IMR-90 (cell line): Measurements from ENCODE around the gene NEUROD2.

Experiments
- CTCF ChIP-seq: conservative IDR thresholded peaks from 2 replicates; pipeline ENCODE4 v1.5.1; 2012; ENCODE audit warnings: mild to moderate bottlenecking, low read depth, low read length, improper control_type of control experiment
- ELK1 ChIP-seq: fragments of 150-350 bp; IDR thresholded peaks from 2 replicates; pipeline ENCODE4 v1.6.1; 2016; ENCODE audit warnings: low read depth, mild to moderate bottlenecking, low read length, moderate library complexity, borderline replicate concordance
- FOS ChIP-seq: fragments of 150-350 bp; IDR thresholded peaks from 2 replicates; pipeline ENCODE4 v1.6.1; 2016; ENCODE audit warnings: low read depth, low read length
- POLR2A ChIP-seq: IDR thresholded peaks from 2 replicates; pipeline ENCODE4 v1.6.1; 2012; ENCODE audit warnings: mild to moderate bottlenecking, low read depth, low read length
- RCOR1 ChIP-seq: IDR thresholded peaks from 2 replicates; pipeline ENCODE4 v1.6.1; 2012; ENCODE audit warnings: mild to moderate bottlenecking, low read length, improper control_type of control experiment; ENCODE audit not compliant: insufficient replicate concordance
- SMC3 ChIP-seq: fragments of 150-350 bp; IDR thresholded peaks from 2 replicates; pipeline ENCODE4 v1.6.1; 2016; ENCODE audit warnings: low read depth, mild to moderate bottlenecking, antibody characterized with exemption, low read length, moderate library complexity
- USF2 ChIP-seq: fragments of 150-350 bp; IDR thresholded peaks from 2 replicates; pipeline ENCODE4 v1.6.1; 2017; ENCODE audit warnings: mild to moderate bottlenecking, antibody characterized with exemption, low read length, low read depth

- TF ChIP-seq POLR2A = no peak
- TF ChIP-seq CTCF = no peak
- TF ChIP-seq SMC3 = no peak
- TF ChIP-seq USF2 = no peak
- no peak for TF ChIP-seq ELK1
- no peak for TF ChIP-seq FOS
- TF ChIP-seq RCOR1 = no peak
Observed at GRCh38 chr17:39632153-39632941, 24.6 kb upstream of the NEUROD2 start.
